BJ (cell line): ENCODE measurements around the gene DNAJB1. TPM values are rescaled to one million over a fixed set of nuclear protein-coding genes. Genes with fewer than 3 reads are reported as not detected.

Source experiments
- CTCF ChIA-PET: fragments of 350-600 bp; formaldehyde crosslinking; extraction: SDS; loops from one replicate; lab custom pipeline; 2021; ENCODE audit warnings: antibody characterized with exemption, inconsistent platforms; lab: Yijun Ruan, JAX
- POLR2A ChIA-PET: fragments of 300-600 bp; sonication (Branson Sonifier 250); formaldehyde crosslinking; extraction: SDS; loops from one replicate; lab custom pipeline; 2021; ENCODE audit warnings: antibody characterized with exemption; lab: Charles Lee
- DNase-seq: peaks from one replicate; pipeline ENCODE4 v3.0.0-alpha.2; 2011; ENCODE audit warnings: low read depth
- H3K27me3 ChIP-seq: 2 replicates; pipeline ENCODE4 v1.6.0; 2011; ENCODE audit warnings: low read length; ENCODE audit not compliant: control insufficient read depth, insufficient read depth
- H3K36me3 ChIP-seq: 2 replicates; pipeline ENCODE4 v1.5.1; 2011; ENCODE audit warnings: low read length; ENCODE audit not compliant: control insufficient read depth, insufficient read depth
- H3K4me3 ChIP-seq: 2 replicates; pipeline ENCODE4 v1.5.1; 2011; ENCODE audit warnings: low read depth, mild to moderate bottlenecking, control low read depth, low read length
- polyA plus RNA-seq: library from polyadenylated mRNA; depleted of rRNA; stranded (reverse); fragments of >200 nt; gene quantifications from 2 replicates; pipeline ENCODE4 v1.2.3, GENCODE V29; 2011
- TF ChIP-seq, protein P1 (sequence below): IDR thresholded peaks from 2 replicates; pipeline ENCODE4 v1.5.1; 2011; ENCODE audit warnings: low read depth, mild to moderate bottlenecking, control low read depth, inconsistent platforms, low read length, moderate library complexity; ENCODE audit not compliant: insufficient read depth

Gene DNAJB1
- polyA plus RNA-seq, 1 experiment: 133 TPM

DNA sequence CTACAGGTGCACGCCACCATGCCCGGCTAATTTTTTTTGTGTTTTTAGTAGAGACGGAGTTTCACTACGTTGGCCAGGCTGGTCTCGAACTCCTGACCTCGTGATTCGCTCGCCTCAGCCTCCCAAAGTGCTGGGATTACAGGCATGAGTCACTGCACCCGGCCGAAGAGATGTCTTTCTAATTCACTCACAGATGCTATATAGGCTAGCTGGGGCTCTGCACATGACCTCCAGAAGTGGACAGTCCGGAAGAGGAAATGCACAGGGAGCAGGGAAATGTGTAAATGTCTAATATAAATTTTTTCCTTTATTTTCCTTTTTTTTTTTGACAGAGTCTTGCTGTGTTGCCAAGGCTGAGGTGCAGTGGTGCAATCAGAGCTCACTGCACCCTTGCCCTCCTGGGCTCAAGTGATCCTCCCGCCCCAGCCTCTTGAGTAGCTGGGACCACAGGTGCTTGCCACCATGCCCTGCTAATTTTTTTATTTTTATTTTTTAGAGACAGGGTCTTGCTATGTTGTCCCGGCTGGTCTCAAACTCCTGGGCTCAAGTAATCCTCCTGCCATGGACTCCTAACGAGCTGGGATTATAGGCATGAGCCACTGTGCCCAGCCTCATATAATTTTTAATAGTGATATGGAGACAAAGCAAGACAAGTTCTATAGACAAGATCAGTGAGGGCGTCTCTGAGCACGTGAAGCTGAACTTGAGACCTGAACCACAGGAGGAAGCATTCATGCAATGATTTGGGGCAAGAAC lies 30.6 kb downstream of the DNAJB1 start:
- no peak for DNase-seq
- Histone ChIP-seq H3K27me3 (no peaks in the 10 kb centered on the region), H3K4me3 (no peak overlapping the region), H3K36me3 (peaks cover 15% of the 10 kb centered on the region)
- ChIA-PET CTCF (interaction anchor here (1.6 to 3.5 kb wide), 3 partner anchors 8 to 15 kb away, joined by 4 to 15 read pairs (median 10); partner anchors contain the start of gene PTGER1), POLR2A (no interaction called here)
- TF ChIP-seq, protein P1, sequence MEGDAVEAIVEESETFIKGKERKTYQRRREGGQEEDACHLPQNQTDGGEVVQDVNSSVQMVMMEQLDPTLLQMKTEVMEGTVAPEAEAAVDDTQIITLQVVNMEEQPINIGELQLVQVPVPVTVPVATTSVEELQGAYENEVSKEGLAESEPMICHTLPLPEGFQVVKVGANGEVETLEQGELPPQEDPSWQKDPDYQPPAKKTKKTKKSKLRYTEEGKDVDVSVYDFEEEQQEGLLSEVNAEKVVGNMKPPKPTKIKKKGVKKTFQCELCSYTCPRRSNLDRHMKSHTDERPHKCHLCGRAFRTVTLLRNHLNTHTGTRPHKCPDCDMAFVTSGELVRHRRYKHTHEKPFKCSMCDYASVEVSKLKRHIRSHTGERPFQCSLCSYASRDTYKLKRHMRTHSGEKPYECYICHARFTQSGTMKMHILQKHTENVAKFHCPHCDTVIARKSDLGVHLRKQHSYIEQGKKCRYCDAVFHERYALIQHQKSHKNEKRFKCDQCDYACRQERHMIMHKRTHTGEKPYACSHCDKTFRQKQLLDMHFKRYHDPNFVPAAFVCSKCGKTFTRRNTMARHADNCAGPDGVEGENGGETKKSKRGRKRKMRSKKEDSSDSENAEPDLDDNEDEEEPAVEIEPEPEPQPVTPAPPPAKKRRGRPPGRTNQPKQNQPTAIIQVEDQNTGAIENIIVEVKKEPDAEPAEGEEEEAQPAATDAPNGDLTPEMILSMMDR: no peak

DNA sequence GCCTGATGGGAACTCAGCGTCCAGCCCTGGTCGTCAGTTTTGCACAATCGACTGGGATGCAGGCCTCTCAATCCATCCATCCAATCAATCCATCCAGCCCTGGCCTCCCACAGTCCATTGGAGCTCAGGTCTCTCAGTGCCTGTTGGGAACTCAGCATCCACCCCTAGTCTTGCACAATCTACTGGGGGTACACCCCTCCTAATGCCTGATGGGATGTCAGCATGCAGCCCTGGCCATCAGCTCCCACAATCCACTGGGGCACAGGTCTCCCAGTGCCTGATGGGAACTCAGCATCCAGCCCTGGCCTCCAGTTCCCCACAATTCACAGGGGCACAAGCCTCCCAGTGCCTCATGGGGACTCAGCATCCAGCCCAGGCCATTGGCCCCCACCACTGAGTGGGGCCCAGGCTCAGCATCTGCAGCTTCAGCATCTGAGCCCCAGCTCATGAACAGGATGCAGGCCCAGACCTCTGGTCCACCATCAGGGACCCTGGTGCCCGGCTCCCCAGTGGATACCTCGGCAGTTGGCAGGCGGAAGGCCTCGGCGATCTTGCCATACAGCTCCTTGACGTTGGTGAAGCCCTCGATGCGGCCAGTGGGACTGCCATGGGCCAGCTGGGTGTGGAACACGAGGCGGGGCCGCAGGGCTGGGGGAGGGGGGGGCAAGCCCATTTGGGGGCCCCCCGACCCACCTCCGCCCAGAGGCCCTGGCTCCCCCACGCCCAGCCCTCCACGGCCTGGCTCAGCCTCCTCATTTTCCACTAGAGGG lies 35.8 kb downstream of the DNAJB1 start:
- CTCF ChIA-PET: interaction anchor here (1.0 to 3.8 kb wide), 3 partner anchors 10 to 505 kb away, joined by 3 to 24 read pairs (median 4); partner anchors contain the start of gene ASF1B
- peaks cover 35% of the 10 kb centered on the region for H3K36me3 ChIP-seq
- POLR2A ChIA-PET: interaction anchor here (0.6 kb wide), 1 partner anchor 8 kb away, joined by 8 read pairs; no protein-coding TSS in a partner anchor
- no peaks in the 10 kb centered on the region for H3K27me3 ChIP-seq
- TF ChIP-seq, protein P1: no peak
- no peak for DNase-seq
- H3K4me3 ChIP-seq: no peak overlapping the region

DNA sequence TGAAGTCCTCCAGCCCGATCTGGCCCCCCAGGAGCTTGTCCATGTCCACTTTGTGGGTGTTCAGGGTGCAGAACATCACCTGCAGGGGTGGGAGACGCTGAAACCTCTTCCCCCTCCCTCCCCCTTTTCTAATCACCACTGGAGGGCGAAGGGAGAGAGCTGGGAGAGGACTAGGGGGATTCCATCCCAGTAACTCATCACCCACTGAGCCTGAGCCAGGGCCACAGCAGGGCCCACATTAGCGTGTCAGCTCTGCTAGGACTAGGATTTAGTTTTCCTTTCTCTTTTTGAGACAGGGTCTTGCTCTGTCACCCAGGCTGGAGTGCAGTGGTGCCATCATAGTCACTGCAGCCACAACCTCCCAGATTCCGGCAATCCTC lies 37.5 kb downstream of the DNAJB1 start:
- POLR2A ChIA-PET: no interaction called here
- Histone ChIP-seq H3K36me3 (peaks cover 34% of the 10 kb centered on the region), H3K4me3 (no peak overlapping the region), H3K27me3 (no peaks in the 10 kb centered on the region)
- DNase-seq: no peak
- CTCF ChIA-PET: interaction anchor here (0.6 to 3.8 kb wide), 13 partner anchors 8 to 601 kb away, joined by 3 to 32 read pairs (median 5); partner anchors contain the start of genes ASF1B and DNAJB1
- TF ChIP-seq, protein P1: no peak

DNA sequence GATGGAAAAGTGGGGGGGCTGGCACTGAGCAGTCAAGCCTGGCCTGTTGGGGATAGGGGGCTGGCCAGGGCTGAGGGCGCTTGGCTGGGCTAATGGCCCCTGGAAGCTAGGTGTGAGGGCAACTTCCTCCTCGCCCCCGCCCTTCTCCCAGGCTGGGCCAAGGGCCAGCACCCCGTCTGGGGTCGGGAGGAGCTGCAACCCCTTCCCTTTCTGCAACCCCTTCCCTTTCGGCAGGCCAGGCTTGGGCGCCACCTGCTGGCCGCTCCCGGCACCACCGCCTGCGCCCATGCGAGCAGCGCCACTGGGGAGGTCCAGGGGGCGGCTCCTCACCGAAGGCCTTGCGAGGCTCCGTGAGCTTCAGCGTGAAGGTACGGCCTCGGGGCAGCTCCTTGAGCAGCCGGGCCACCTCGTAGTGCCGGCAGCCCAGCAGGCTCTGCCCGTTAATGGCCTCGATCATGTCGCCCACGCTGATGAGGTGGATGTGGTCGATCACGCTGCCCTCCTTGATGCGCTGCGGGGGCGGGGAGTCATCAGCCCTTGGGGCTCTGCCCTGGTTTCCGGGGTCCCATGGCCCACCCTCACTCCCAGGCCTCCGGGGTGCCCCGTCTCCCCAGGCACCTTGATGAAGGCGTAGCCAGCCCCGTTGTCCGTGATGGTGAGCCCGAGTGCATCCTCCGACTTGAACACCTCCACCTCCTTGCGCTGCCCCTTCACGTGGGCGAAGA lies 38.1 kb downstream of the DNAJB1 start:
- TF ChIP-seq, protein P1: peak; percentile 82
- DNase-seq: no peak
- Histone ChIP-seq H3K4me3 (no peak overlapping the region), H3K36me3 (peaks cover 34% of the 10 kb centered on the region), H3K27me3 (no peaks in the 10 kb centered on the region)
- CTCF ChIA-PET: interaction anchor here (0.6 to 3.8 kb wide), 17 partner anchors 8 to 351 kb away, joined by 3 to 32 read pairs (median 4); partner anchors contain the start of genes ASF1B, DNAJB1 and NDUFB7
- POLR2A ChIA-PET: no interaction called here
